ENCODE data around the gene MEIOB. TPM values are rescaled to one million over a fixed set of nuclear protein-coding genes. Genes with fewer than 3 reads are reported as not detected.
"Not testable (repeated sequence)": the region's sequence is repeated elsewhere in the genome, so short reads cannot be mapped to it uniquely, and the experiment has no call there.

Gene MEIOB
- total RNA-seq, 1 experiment from 2014 or later, result 1.8 TPM

- DNase-seq (ENCODE audit: low read depth), result no peak
Measured at GRCh38 chr16:1907226-1907860, 35.4 kb upstream of the MEIOB start.

DNA sequence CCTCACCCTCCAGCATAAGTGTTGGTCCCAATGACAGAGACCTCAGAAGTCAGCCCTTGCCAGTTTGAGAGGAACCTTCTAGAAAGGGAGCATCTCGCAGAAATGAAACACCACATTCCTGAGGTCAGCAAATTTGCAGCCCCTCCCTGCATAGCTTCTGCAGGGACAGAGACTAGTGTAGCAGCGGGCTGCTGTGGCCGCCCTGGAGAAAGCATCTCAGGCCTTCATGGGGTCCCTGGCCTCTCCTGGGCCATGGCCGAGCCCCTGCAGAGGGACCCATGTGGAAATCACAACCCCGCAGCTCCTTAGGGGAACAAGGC is 34.8 kb upstream of the MEIOB start:
- no peak for DNase-seq (ENCODE audit: low read depth)

GRCh38 chr16:1906055-1906845 is 34.3 kb upstream of the MEIOB start:
- DNase-seq (ENCODE audit: low read depth), result no peak

DNA sequence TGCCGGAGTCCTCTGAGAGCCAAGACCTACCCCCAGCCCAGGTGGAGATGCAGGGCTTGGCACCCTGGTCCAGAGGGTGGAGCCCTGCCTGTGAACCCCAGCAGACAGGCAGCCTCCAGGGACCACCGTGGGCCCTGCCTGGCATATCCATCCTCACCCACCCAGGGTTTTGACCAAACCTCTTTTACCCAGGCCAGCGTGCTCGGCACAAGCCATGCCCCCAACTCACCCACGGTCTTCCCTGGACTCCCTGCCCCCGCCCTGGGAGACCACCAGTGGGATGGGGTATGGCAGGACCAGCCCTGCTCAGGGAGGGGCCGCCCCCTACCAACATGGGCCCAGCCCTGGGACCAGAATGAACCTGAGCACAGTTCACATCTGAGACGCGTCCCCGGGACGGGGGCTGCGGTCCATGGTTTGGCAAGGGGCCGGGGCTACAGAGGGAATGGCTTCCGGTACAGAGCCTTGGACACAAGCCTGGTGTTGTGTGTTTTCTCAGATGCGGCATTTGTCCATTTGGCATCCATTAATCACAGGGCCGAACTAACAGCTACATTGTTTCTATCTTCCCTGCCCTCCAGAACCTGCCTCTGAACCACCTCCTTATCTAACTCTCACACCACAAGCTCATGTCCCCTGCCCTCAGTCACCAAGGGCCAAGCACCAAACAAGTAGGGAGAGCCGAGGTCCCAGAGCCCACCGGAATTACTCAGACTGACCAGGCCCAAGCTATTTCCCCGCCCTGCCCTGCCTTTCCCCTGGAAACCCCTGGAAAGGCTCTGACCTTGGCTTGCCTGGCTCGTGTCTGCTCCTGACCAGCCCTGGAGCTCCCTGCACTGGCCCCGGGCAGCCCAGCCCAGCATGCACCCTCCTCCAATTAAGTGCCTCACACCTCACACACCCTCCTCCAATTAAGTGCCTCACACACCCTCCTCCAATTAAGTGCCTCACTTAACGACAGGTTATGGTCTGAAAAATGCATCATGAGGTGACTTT is 32.2 kb upstream of the MEIOB start:
- no peak for DNase-seq (ENCODE audit: low read depth)

GRCh38 chr16:1903220-1903574 is 31.2 kb upstream of the MEIOB start:
- DNase-seq (ENCODE audit: low read depth), result no peak

DNA sequence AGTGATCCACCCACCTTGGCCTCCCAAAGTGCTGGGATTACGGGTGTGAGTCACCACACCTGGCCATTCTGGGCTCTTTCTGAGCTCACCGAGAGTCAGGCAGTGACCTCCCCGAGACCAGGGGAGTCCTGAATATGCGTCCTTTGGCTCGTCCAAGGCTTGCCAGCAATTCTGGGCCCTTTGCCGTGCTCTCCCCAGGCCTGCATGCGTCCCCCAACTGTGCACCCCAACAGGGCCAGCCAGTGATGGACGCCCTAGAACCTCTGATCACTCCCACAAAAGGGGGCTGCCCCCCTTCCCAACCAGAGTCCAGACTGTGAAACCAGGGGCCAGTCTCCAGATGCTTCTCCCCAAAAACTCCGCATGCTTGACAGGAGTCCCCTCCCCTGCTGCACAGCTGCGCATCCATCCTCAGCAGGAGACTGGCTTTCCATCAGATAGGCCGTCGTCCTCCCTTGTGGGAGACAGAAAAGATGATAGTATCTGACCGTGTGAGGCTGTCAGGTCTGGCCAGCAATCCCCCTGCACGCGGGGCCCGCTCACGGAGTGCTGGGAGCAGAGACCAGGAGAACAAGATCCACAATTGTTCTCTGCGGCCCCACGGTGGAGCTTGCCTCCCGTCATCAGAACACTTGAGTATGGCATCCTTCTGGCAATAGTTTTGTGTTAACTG is 30.7 kb upstream of the MEIOB start:
- DNase-seq (ENCODE audit: low read depth), result no peak

GRCh38 chr16:1900452-1900774 is 28.4 kb upstream of the MEIOB start:
- DNase-seq (ENCODE audit: low read depth), result no peak

DNA sequence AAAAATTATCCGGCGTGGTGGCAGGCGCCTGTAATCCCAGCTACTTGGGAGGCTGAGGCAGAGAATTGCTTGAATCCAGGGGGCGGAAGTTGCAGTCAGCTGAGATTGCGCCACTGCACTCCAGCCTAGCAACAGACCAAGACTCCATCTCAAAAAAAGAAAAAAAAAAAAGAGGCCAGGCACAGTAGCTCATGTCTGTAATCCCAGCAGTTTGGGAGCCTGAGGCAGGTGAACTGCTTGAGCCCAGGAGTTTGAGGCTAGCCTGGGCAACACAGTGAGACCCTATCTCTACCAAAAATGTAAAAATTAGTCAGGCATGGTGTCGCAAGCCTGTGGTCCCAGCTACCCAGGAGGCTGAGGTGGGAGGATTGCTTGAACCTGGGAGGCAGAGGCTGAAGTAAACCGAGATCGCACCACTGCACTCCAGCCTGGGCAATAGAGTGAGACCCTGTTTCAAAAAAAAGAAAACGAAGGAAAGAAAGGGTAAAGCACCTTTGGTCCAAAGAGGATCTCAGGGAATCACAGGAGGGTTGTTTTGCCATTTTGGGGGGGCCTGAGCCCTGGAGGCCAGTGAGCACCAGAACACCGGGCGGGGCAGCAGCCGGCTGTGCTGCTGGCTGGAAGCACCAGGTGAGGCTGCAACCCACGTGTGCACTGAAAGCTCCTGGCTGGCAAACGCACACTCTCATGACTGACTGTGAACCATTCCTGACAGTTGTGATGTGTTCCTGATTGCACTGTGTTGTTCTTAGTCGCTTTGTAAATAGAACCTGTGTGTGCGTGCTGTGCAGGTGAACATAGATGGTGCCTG is 27.9 kb upstream of the MEIOB start:
- DNase-seq (ENCODE audit: low read depth), result no peak

DNA sequence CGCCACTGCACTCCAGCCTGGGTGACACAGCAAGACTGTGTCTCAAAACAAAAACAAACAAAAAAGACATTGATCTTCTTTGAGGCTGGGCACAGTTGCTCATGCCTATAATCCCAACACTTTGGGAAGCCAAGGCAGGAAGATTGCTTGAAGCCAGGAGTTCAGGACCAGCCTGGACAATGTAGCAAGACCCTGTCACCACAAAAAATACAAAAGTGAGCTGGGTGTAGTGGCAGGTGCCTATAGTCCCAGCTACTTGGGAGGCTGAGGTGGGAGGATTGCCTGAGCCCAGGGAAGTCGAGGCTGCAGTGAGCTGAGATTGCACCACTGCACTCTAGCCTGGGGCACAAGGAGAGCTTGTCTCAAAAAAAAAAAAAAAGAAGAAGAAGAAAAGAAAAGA is 25.7 kb upstream of the MEIOB start:
- DNase-seq (ENCODE audit: low read depth), result not testable (repeated sequence)

GRCh38 chr16:1895949-1896675 is 24.1 kb upstream of the MEIOB start:
- no peak for DNase-seq (ENCODE audit: low read depth)

DNA sequence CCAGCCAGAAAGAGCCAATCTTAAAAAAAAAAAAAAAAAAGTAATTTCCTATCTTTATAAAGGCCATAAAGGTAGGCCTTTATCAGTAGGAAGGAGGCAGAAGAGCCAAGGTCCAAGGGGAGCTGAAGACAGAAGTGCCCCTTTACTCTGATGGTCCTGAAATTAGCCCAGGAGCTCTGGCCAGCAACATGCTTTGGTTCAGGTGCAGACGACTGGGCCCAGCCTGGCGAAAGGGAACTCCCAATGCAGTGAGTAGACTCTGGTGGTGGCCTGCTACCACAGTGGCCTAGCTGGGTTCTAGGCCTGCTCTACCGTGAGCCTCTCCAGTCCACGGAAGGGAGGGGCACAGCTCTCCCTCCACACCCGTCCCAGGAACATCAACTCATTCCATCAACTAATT is 23.1 kb upstream of the MEIOB start:
- DNase-seq (ENCODE audit: low read depth), result no peak

DNA sequence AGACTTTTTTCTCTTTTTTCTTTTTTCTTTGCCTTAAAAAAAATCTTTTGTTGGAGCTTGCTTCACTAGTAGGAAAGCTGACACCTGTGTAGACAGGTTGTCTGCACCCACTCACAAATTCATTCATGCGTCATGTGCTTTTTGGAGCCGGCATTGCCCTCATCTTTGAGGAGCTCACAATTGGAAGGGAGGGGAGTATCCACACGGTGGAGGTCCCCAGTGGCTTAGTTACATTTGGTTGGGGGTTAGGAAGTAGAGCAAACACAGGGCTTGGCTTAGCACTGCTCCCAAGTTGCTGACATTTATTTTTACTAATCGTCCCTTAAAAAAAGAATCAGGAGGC is 18.7 kb upstream of the MEIOB start:
- no peak for DNase-seq (ENCODE audit: low read depth)

- DNase-seq (ENCODE audit: low read depth), result no peak
Measured at GRCh38 chr16:1890024-1890707, 18.2 kb upstream of the MEIOB start.

GRCh38 chr16:1887711-1888354 is 15.9 kb upstream of the MEIOB start:
- no peak for DNase-seq (ENCODE audit: low read depth)

DNA sequence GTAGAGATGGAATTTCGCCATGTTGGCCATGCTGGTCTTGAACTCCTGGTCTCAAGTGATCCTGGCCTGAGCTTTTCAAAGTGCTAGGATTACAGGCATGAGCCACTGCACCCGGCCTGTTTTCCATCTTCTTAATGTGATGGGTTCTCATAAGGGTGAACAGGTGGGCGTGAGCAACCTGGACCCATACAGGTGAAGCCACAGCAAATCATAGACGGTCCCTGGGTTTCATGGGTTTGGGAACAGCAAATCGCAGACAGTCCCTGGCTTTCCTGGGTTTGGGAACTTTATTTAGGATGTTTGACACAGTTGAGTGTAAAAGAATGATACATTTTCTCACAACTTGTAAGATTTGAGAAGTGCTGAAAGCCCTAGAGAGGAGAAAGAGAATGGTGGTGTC is 12.9 kb upstream of the MEIOB start:
- DNase-seq (ENCODE audit: low read depth), result no peak

- peak; percentile 30 for DNase-seq (ENCODE audit: low read depth)
Measured at GRCh38 chr16:1884155-1884760, 12.3 kb upstream of the MEIOB start.

DNA sequence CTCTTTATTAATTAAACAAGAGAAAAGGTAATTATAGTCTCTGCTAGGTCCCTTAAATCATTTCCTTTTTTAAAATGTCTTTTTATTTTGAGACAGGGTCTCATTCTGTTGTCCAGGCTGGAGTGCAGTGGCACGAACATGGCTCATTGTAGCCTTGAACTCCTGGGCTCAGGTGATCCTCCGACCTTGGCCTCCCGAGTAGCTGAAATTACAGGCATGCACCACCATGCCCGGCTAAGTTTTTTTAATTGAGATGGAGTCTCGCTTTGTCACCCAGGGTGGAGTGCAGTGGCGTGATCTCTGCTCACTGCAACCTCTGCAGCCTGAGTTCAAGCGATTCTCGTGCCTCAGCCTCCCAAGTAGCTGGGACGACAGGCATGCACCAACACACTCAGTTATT is 9.2 kb upstream of the MEIOB start:
- not testable (repeated sequence) for DNase-seq (ENCODE audit: low read depth)

DNA sequence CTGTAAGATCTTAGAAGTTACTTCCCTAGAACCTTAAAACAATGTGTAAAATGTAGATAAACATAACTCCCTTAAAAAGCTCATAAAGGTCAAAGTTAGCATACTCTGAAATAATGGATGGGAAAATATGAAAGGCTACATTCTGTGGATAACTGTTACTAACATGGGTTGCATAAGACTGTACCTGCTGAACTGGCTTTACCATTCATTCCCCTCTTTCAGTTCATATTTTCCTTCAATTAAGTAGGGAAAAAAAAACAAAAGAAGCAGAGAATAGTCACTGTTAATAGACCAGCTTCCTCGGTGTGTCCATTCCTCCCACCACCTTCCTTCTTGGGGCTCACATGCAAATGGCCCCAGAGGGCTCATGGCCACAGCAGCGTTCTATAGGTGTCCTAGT is 7.5 kb upstream of the MEIOB start:
- DNase-seq (ENCODE audit: low read depth), result no peak

DNA sequence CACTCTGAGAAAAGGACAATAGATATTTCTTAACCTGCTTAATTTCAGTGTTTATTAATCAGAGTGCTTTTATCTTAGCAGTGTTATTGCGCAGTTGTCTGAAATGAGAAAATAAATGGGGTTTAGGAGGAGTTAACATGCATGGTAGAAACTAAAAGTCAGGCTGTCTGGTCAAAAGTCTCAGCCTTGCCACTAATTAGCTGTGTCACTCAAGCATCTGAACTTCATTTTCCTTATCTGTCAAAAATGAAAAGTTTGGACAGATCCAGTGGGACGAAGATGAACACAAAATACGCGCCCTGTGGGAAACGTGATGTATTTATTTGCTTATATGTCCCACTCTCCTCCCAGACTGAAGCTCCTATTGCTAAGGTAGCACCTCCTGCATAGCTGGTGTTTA is 6.3 kb upstream of the MEIOB start:
- DNase-seq (ENCODE audit: low read depth), result no peak

All from M059J (cell line).